IMR-90 (cell line): ENCODE data around the gene SLC66A3. TPM values are rescaled to one million over a fixed set of nuclear protein-coding genes. Genes with fewer than 3 reads are reported as not detected.

Experiments
- ATAC-seq: fragments of 200-7000 bp; cut with Tn5 transposase; 2 replicates; pipeline ENCODE4 v1.9.1; 2020; ENCODE audit warnings: low read depth, mild to moderate bottlenecking, moderate library complexity
- BruUV-seq: library from RNA; stranded (reverse); fragments of 400-500 nt; replicated peaks from 2 replicates; lab custom pipeline; 2021; lab: Mats Ljungman, UMichigan
- CTCF ChIA-PET: fragments of 300-600 bp; formaldehyde crosslinking; extraction: SDS; loops from one replicate; lab custom pipeline; 2021; ENCODE audit warnings: antibody characterized with exemption; lab: Yijun Ruan, JAX
- POLR2A ChIA-PET: fragments of 300-600 bp; sonication (Branson Sonifier 250); formaldehyde crosslinking; loops from one replicate; lab custom pipeline; 2022; ENCODE audit warnings: antibody characterized with exemption; ENCODE audit not compliant: unreplicated experiment; lab: Charles Lee
- DNase-seq: peaks from one replicate; pipeline ENCODE4 v3.0.0; 2013
- H2AFZ ChIP-seq: replicated peaks from 2 replicates; pipeline ENCODE3; 2013; ENCODE audit warnings: low read length, mild to moderate bottlenecking; ENCODE audit not compliant: poor library complexity
- H2AK5ac ChIP-seq: 2 replicates; pipeline ENCODE4 v1.6.1; 2013; ENCODE audit warnings: low read depth, low read length, inconsistent platforms
- H2AK9ac ChIP-seq: replicated peaks from 2 replicates; pipeline ENCODE3; 2013; ENCODE audit warnings: mild to moderate bottlenecking, low read depth, low read length, moderate library complexity; ENCODE audit not compliant: poor library complexity
- H2BK120ac ChIP-seq: 2 replicates; pipeline ENCODE4 v1.6.1; 2013; ENCODE audit warnings: low read depth, low read length, inconsistent platforms
- H2BK15ac ChIP-seq: 3 replicates; pipeline ENCODE4 v1.6.1; 2013; ENCODE audit warnings: low read depth, low read length, inconsistent platforms
- H2BK20ac ChIP-seq: 2 replicates; pipeline ENCODE4 v1.6.1; 2013; ENCODE audit warnings: low read depth, mild to moderate bottlenecking, inconsistent platforms, low read length, moderate library complexity
- H2BK5ac ChIP-seq: 2 replicates; pipeline ENCODE4 v1.6.1; 2013; ENCODE audit warnings: mild to moderate bottlenecking, low read depth, low read length, inconsistent platforms; ENCODE audit not compliant: poor library complexity, severe bottlenecking
- H3K14ac ChIP-seq: replicated peaks from 2 replicates; pipeline ENCODE4 v1.6.1; 2013; ENCODE audit warnings: low read depth, low read length, inconsistent platforms
- H3K18ac ChIP-seq: 2 replicates; pipeline ENCODE4 v1.6.1; 2013; ENCODE audit warnings: low read depth, low read length, control low read depth
- H3K23ac ChIP-seq: 2 replicates; pipeline ENCODE4 v1.6.1; 2013; ENCODE audit warnings: low read depth, low read length, inconsistent platforms
- H3K27ac ChIP-seq: 2 replicates; pipeline ENCODE4 v1.5.1; 2013; ENCODE audit warnings: mild to moderate bottlenecking, control low read depth, low read length; ENCODE audit not compliant: insufficient read depth
- H3K27me3 ChIP-seq: 2 replicates; pipeline ENCODE4 v1.6.1; 2013; ENCODE audit warnings: low read length; ENCODE audit not compliant: control insufficient read depth, insufficient read depth
- H3K36me3 ChIP-seq: 2 replicates; pipeline ENCODE4 v1.6.1; 2013; ENCODE audit warnings: low read length, mixed read lengths; ENCODE audit not compliant: control insufficient read depth, insufficient read depth
- H3K4ac ChIP-seq: 2 replicates; pipeline ENCODE4 v1.6.1; 2013; ENCODE audit warnings: low read depth, low read length, inconsistent platforms
- H3K4me1 ChIP-seq: 2 replicates; pipeline ENCODE4 v1.6.1; 2013; ENCODE audit warnings: low read length, mixed read lengths; ENCODE audit not compliant: control insufficient read depth, insufficient read depth
- H3K4me2 ChIP-seq: 2 replicates; pipeline ENCODE4 v1.6.1; 2013; ENCODE audit warnings: low read depth, mild to moderate bottlenecking, control low read depth, low read length, moderate library complexity
- H3K4me3 ChIP-seq: 2 replicates; pipeline ENCODE4 v1.5.1; 2013; ENCODE audit warnings: low read depth, mild to moderate bottlenecking, control low read depth, low read length, moderate library complexity; ENCODE audit not compliant: insufficient read depth
- H3K56ac ChIP-seq: 2 replicates; pipeline ENCODE4 v1.6.1; 2013; ENCODE audit warnings: low read length, inconsistent platforms; ENCODE audit not compliant: insufficient read depth; ENCODE audit errors: extremely low read depth
- H3K79me1 ChIP-seq, 2 experiments: 2 replicates each; pipeline ENCODE4 v1.6.1; 2013; ENCODE audit warnings: low read length in 2 of 2, inconsistent platforms in 1 of 2, low read depth in 1 of 2
- H3K9ac ChIP-seq: 2 replicates; pipeline ENCODE4 v1.6.1; 2013; ENCODE audit warnings: low read depth, low read length, control low read depth
- H3K9me1 ChIP-seq: 2 replicates; pipeline ENCODE4 v1.6.1; 2013; ENCODE audit warnings: low read length, inconsistent platforms; ENCODE audit not compliant: insufficient read depth
- H3K9me3 ChIP-seq: 2 replicates; pipeline ENCODE4 v1.6.1; 2013; ENCODE audit warnings: low read length; ENCODE audit not compliant: control insufficient read depth, insufficient read depth
- H4K20me1 ChIP-seq: 2 replicates; pipeline ENCODE4 v1.6.1; 2013; ENCODE audit warnings: low read length, inconsistent platforms; ENCODE audit not compliant: insufficient read depth
- H4K5ac ChIP-seq: 2 replicates; pipeline ENCODE4 v1.6.1; 2013; ENCODE audit warnings: mild to moderate bottlenecking, low read depth, low read length, control low read depth
- H4K8ac ChIP-seq, 2 experiments: 2 replicates each; pipeline ENCODE4 v1.6.1; 2013; ENCODE audit warnings: low read depth in 2 of 2, low read length in 2 of 2, control low read depth in 1 of 2, inconsistent platforms in 1 of 2
- H4K91ac ChIP-seq: 2 replicates; pipeline ENCODE4 v1.6.1; 2013; ENCODE audit warnings: low read depth, low read length, inconsistent platforms; ENCODE audit not compliant: insufficient read depth
- BHLHE40 ChIP-seq: fragments of 150-350 bp; IDR thresholded peaks from 2 replicates; pipeline ENCODE4 v1.6.1; 2016; ENCODE audit warnings: mild to moderate bottlenecking, low read depth, low read length
- CTCF ChIP-seq: conservative IDR thresholded peaks from 2 replicates; pipeline ENCODE4 v1.5.1; 2012; ENCODE audit warnings: mild to moderate bottlenecking, low read depth, low read length, improper control_type of control experiment
- FOS ChIP-seq: fragments of 150-350 bp; IDR thresholded peaks from 2 replicates; pipeline ENCODE4 v1.6.1; 2016; ENCODE audit warnings: low read depth, low read length
- MAZ ChIP-seq: IDR thresholded peaks from 2 replicates; pipeline ENCODE4 v1.6.1; 2012; ENCODE audit warnings: low read depth, mild to moderate bottlenecking, low read length, improper control_type of control experiment, moderate library complexity, borderline replicate concordance
- NFE2L2 ChIP-seq: fragments of 150-350 bp; IDR thresholded peaks from 2 replicates; pipeline ENCODE4 v1.6.1; 2016; ENCODE audit warnings: low read depth, mild to moderate bottlenecking, low read length
- RAD21 ChIP-seq: IDR thresholded peaks from 2 replicates; pipeline ENCODE4 v1.6.1; 2012; ENCODE audit warnings: low read length, improper control_type of control experiment
- SMC3 ChIP-seq: fragments of 150-350 bp; IDR thresholded peaks from 2 replicates; pipeline ENCODE4 v1.6.1; 2016; ENCODE audit warnings: low read depth, mild to moderate bottlenecking, antibody characterized with exemption, low read length, moderate library complexity
- WGBS, 2 experiments: methylation state at CpG; one replicate each; pipeline versions ENCODE4 v1.1.5 to v1.1.7; 2013; ENCODE audit warnings: missing lambda C conversion rate in 2 of 2; ENCODE audit not compliant: insufficient read length in 1 of 2; ENCODE audit errors: extremely low coverage in 2 of 2; 5-methylcytosine and 5-hydroxymethylcytosine counted together
- dilution Hi-C: fragments of 300-500 bp; cut with HindIII; formaldehyde crosslinking; loops from one replicate; pipeline ENCODE4 v1.14.3; 2018; ENCODE audit warnings: low sequenced_read_pairs; ENCODE audit not compliant: unreplicated experiment
- in situ Hi-C: fragments of 300-500 bp; cut with MboI; formaldehyde crosslinking; loops from 3 replicates; pipeline ENCODE4 v1.14.3; 2019; ENCODE audit warnings: low sequenced_read_pairs, inconsistent platforms, mixed read lengths
- intact Hi-C: fragments of 100-400 bp; cut with micrococcal nuclease; formaldehyde crosslinking; loops from 2 replicates; pipeline ENCODE4 v1.10.0; 2022
- polyA plus RNA-seq, 3 experiments: library from polyadenylated mRNA; depleted of rRNA; stranded (reverse); fragments of >200 nt; gene quantifications; 2 replicates each; pipeline ENCODE4 v1.2.3, GENCODE V29; 2012; ENCODE audit warnings: low replicate concordance in 1 of 3
- total RNA-seq: library from RNA; depleted of rRNA; stranded (reverse); fragments of >200 nt; gene quantifications from 2 replicates; pipeline ENCODE4 v1.2.3, GENCODE V29; 2012
- TF ChIP-seq, protein P1 (sequence below): fragments of 150-350 bp; IDR thresholded peaks from 2 replicates; pipeline ENCODE4 v1.6.1; 2017; ENCODE audit warnings: mild to moderate bottlenecking, antibody characterized with exemption, low read length, low read depth

SLC66A3 gene
- total and polyA plus RNA-seq, 2 of the 4 experiments (the other 2 are of a cell fraction), result 18.1 to 25.2 TPM

- TF ChIP-seq CTCF (no peak), RAD21 (no peak), MAZ (no peak), FOS (no peak), BHLHE40 (no peak), NFE2L2 (no peak), SMC3 (no peak)
- TF ChIP-seq, protein P1, sequence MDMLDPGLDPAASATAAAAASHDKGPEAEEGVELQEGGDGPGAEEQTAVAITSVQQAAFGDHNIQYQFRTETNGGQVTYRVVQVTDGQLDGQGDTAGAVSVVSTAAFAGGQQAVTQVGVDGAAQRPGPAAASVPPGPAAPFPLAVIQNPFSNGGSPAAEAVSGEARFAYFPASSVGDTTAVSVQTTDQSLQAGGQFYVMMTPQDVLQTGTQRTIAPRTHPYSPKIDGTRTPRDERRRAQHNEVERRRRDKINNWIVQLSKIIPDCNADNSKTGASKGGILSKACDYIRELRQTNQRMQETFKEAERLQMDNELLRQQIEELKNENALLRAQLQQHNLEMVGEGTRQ, result no peak
- Histone ChIP-seq H4K5ac (no peak overlapping the region), H3K27ac (no peak overlapping the region), H3K27me3 (peaks cover 16% of the 10 kb centered on the region), H3K9ac (no peak overlapping the region), H2BK120ac (no peak overlapping the region), H3K56ac (no peak overlapping the region), H3K4ac (no peak overlapping the region), H4K8ac (no peak overlapping the region), H4K91ac (no peak overlapping the region), H3K79me1 (no peaks in the 10 kb centered on the region), H2AK5ac (no peak overlapping the region), H3K4me2 (no peak overlapping the region), H3K4me3 (no peak overlapping the region), H2BK5ac (no peak overlapping the region), H3K4me1 (no peaks in the 10 kb centered on the region; the same call in 1 of the 2 replicates), H3K36me3 (no peaks in the 10 kb centered on the region), H2BK20ac (no peak overlapping the region), H3K23ac (no peak overlapping the region), H2AK9ac (no peak overlapping the region), H3K14ac (no peak overlapping the region), H2AFZ (no peak overlapping the region), H3K9me1 (no peaks in the 10 kb centered on the region), H4K20me1 (no peaks in the 10 kb centered on the region), H3K9me3 (peaks cover 6% of the 10 kb centered on the region), H3K18ac (no peak overlapping the region), H2BK15ac (no peak overlapping the region)
- intact Hi-C loops, result no loop called here
- in situ Hi-C loops, result loop anchor here (25.0 kb wide), 1 partner anchor 620 kb away; no protein-coding TSS in a partner anchor
- no peak for ATAC-seq
- no CpG with 5 or more reads among the region's 3 CpGs for WGBS, 2 experiments
- CTCF ChIA-PET, result interaction anchor here (1.0 kb wide), 1 partner anchor 10 kb away, joined by 4 read pairs; no protein-coding TSS in a partner anchor
- BruUV-seq, result no TSS peak
- dilution Hi-C loops, result no loop called here
- POLR2A ChIA-PET, result no interaction called here
- DNase-seq, result no peak
Observed at GRCh38 chr2:11142330-11142729, 12.9 kb upstream of the SLC66A3 start.
